CD4-positive, CD25-positive, alpha-beta regulatory T cell (primary cell): ENCODE measurements around the gene PRLR. TPM values are rescaled to one million over a fixed set of nuclear protein-coding genes. Genes with fewer than 3 reads are reported as not detected.

Experiments used
- ATAC-seq, 2 donors: fragments of 150-1000 bp; cut with Tn5 transposase; one replicate each; pipeline ENCODE4 v1.10.0; 2021; ENCODE audit warnings: low read depth in 2 of 2, moderate number of reproducible peaks in 2 of 2, moderate library complexity in 1 of 2
- DNase-seq, 3 donors: peaks; one replicate each; pipeline versions ENCODE4 v3.0.0 to v3.0.0-alpha.2; 2012 to 2022; ENCODE audit warnings: mixed read lengths in 1 of 3
- H3K27ac ChIP-seq: one replicate; pipeline ENCODE4 v1.7.0; 2013; ENCODE audit warnings: mild to moderate bottlenecking, low read length; ENCODE audit not compliant: insufficient read depth, poor library complexity, severe bottlenecking
- H3K27me3 ChIP-seq: one replicate; pipeline ENCODE4 v1.7.0; 2013; ENCODE audit warnings: low read length; ENCODE audit not compliant: control insufficient read depth, insufficient read depth
- H3K36me3 ChIP-seq: one replicate; pipeline ENCODE4 v1.7.0; 2013; ENCODE audit warnings: mild to moderate bottlenecking, low read length, moderate library complexity; ENCODE audit not compliant: control insufficient read depth, insufficient read depth
- H3K4me1 ChIP-seq: 2 replicates; pipeline ENCODE4 v1.7.0; 2013; ENCODE audit warnings: mild to moderate bottlenecking, low read length; ENCODE audit not compliant: insufficient read depth, control insufficient read depth, poor library complexity, severe bottlenecking
- H3K4me3 ChIP-seq: one replicate; pipeline ENCODE4 v1.7.0; 2013; ENCODE audit warnings: low read depth, mild to moderate bottlenecking, low read length, moderate library complexity
- H3K9me3 ChIP-seq, 2 experiments: 1 replicate in 1 of 2; 2 replicates in 1 of 2; pipeline ENCODE4 v1.7.0; 2013; ENCODE audit warnings: low read length in 2 of 2, mild to moderate bottlenecking in 1 of 2, moderate library complexity in 1 of 2; ENCODE audit not compliant: control insufficient read depth in 2 of 2
- H3K27ac Mint-ChIP-seq, 3 donors: one replicate each; pipeline ENCODE4 v1.8.0; 2020 to 2022; ENCODE audit warnings: mild to moderate bottlenecking in 3 of 3, mixed read lengths in 3 of 3, moderate library complexity in 2 of 3
- H3K27me3 Mint-ChIP-seq: one replicate; pipeline ENCODE4 v1.8.0; 2022; ENCODE audit warnings: mild to moderate bottlenecking, mixed read lengths
- H3K36me3 Mint-ChIP-seq: one replicate; pipeline ENCODE4 v1.8.0; 2020; ENCODE audit warnings: mixed read lengths
- H3K4me1 Mint-ChIP-seq, 4 donors: one replicate each; pipeline ENCODE4 v1.8.0; 2020 to 2022; ENCODE audit warnings: mixed read lengths in 4 of 4, mild to moderate bottlenecking in 1 of 4
- H3K4me3 Mint-ChIP-seq, 4 donors: one replicate each; pipeline ENCODE4 v1.8.0; 2020 to 2022; ENCODE audit warnings: mild to moderate bottlenecking in 4 of 4, mixed read lengths in 4 of 4, moderate library complexity in 3 of 4
- H3K9me3 Mint-ChIP-seq, 7 donors: one replicate each; pipeline ENCODE4 v1.8.0; 2020 to 2022; ENCODE audit warnings: mixed read lengths in 7 of 7, mild to moderate bottlenecking in 3 of 7, moderate library complexity in 2 of 7
- polyA plus RNA-seq, 4 donors: library from polyadenylated mRNA; unstranded; fragments of 300-500 nt; fragmentation: Illumina TruSeq; gene quantifications; one replicate each; pipeline ENCODE4 v1.2.3, GENCODE V29; 2021
- total RNA-seq: library from RNA; stranded (reverse); gene quantifications from one replicate; pipeline ENCODE4 v1.2.3, GENCODE V29; 2022

PRLR gene
- total and polyA plus RNA-seq, 5 donors from 2014 or later = not detected

DNA sequence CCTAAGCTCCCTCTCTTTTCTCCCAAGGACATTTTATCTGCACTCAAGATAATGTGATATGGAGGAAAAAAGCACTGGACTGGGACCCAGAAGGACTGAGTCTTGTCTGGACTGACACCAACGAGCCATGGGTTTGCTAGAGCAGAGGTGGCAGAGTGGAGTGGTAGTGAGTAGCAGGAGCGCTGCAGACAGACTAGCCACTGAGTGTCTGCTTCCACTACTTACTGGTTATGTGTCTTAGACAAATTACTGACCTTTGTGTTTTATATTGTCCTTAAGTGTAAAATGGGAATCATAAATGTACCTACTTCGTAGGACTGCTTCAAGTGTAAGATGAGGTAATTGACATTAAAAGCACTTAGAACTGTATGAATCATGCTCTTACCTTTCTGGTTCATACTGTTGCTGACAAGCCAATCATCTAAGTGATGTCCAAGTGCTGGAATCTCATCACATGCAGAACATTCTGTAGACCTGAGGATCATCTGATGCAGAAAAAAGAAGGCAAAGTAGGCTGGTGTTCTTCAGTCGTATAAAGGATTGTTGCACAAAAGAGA is 12.5 kb upstream of the PRLR start:
- H3K36me3 Mint-ChIP-seq = no peaks in the 10 kb centered on the region
- ATAC-seq (no peak), DNase-seq (no peak)
- H3K9me3 Mint-ChIP-seq = peaks cover 0 to 6% (median 0%) of the 10 kb centered on the region in 7 donors
- no peak overlapping the region for H3K4me3 Mint-ChIP-seq
- H3K27me3 Mint-ChIP-seq = no peaks in the 10 kb centered on the region
- no peaks in the 10 kb centered on the region for H3K9me3 ChIP-seq
- no peak overlapping the region for H3K27ac ChIP-seq
- no peaks in the 10 kb centered on the region for H3K27me3 ChIP-seq
- no peak overlapping the region for H3K27ac Mint-ChIP-seq
- no peak overlapping the region for H3K4me3 ChIP-seq
- H3K36me3 ChIP-seq = no peaks in the 10 kb centered on the region
- H3K4me1 Mint-ChIP-seq = no peaks in the 10 kb centered on the region
- H3K4me1 ChIP-seq = no peaks in the 10 kb centered on the region

DNA sequence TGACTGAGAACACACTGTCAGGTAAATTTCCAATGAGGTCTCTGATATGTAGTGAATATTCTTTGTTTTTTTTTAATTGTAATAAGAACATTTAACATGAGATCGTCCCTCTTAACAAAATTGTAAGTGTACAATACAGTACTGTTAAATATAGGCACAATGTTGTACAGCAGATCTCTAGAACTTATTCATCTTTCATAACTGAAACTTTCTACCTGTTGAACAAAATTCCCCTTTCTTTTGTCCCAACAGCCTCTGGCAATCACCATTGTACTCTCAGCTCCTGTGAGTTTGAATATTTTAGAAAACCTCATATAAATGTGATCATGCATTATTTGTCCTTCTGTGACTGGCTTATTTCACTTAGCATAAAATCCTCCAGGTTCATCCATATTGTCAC is 10.6 kb upstream of the PRLR start:
- H3K27me3 ChIP-seq = no peaks in the 10 kb centered on the region
- H3K27ac ChIP-seq = no peak overlapping the region
- H3K4me1 Mint-ChIP-seq = no peaks in the 10 kb centered on the region
- no peaks in the 10 kb centered on the region for H3K27me3 Mint-ChIP-seq
- H3K9me3 Mint-ChIP-seq = peaks cover 0 to 6% (median 0%) of the 10 kb centered on the region in 7 donors
- no peak overlapping the region for H3K4me3 Mint-ChIP-seq
- ATAC-seq (no peak), DNase-seq (no peak)
- no peak overlapping the region for H3K4me3 ChIP-seq
- H3K36me3 Mint-ChIP-seq = no peaks in the 10 kb centered on the region
- H3K27ac Mint-ChIP-seq = no peak overlapping the region
- peaks cover 0 to 2% of the 10 kb centered on the region in 2 experiments for H3K9me3 ChIP-seq
- no peaks in the 10 kb centered on the region for H3K4me1 ChIP-seq
- no peaks in the 10 kb centered on the region for H3K36me3 ChIP-seq

DNA sequence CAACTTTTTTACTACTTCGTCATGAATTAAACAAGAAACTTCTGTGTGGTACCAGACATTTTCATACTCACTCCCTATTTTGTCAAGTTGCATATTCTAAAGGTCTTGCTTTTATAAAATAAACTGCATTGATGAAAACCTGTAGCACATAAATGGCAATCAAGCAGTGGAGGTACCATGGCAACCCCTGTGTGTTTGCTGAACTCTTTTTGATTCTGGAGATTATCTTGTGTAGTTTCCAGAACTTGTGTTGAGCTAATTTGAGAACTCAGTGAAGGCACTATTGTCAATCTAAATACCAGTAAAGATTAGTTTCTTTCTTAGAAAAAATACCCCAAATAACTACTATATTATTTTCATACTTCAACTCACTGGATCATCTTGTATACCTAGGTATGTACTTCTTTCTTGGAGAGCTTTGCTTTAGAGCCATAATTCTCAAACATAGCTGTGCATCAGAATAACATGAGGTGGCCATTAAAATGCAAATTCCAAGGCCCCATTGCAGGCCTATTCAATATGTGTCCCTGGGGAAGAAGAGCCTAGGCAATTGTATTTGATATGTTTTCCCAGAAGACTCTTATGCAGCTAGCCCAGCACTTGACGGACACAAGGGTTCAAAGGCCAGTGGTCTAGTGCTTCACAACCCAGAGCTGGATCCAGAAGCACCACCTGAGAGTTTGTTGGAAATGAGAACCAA is 9.8 kb upstream of the PRLR start:
- Mint-ChIP-seq H3K36me3 (no peaks in the 10 kb centered on the region), H3K4me1 (no peaks in the 10 kb centered on the region), H3K27me3 (no peaks in the 10 kb centered on the region), H3K27ac (no peak overlapping the region), H3K9me3 (peaks cover 0 to 4% (median 0%) of the 10 kb centered on the region in 7 donors), H3K4me3 (no peak overlapping the region)
- Histone ChIP-seq H3K9me3 (peaks cover 0 to 2% of the 10 kb centered on the region in 2 experiments), H3K4me3 (no peak overlapping the region), H3K27ac (no peak overlapping the region), H3K27me3 (no peaks in the 10 kb centered on the region), H3K4me1 (no peaks in the 10 kb centered on the region), H3K36me3 (no peaks in the 10 kb centered on the region)
- no peak for DNase-seq
- ATAC-seq = no peak

DNA sequence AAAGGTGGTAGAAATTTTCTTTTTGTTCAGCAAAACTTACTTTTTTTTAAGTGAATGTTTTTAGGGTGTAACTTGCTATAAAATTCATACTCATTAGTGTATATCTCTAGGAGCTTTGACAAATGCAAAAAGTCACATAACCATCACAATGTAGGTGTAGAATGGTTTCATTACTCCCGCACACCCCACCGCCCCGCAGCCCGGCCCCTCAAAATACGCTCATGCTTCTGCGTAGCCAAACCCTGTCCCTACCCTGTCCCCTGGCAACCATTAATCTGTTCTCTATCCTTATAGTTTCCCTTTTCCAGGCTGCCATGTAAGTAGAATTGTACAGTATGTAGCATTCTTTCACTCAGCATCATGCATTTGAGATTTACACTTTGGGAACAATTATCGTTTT is 9.2 kb upstream of the PRLR start:
- no peak overlapping the region for H3K27ac ChIP-seq
- ATAC-seq (no peak), DNase-seq (no peak)
- Mint-ChIP-seq H3K27me3 (no peaks in the 10 kb centered on the region), H3K4me1 (no peaks in the 10 kb centered on the region), H3K36me3 (no peaks in the 10 kb centered on the region), H3K9me3 (peaks cover 0 to 3% (median 0%) of the 10 kb centered on the region in 7 donors), H3K27ac (no peak overlapping the region), H3K4me3 (no peak overlapping the region)
- H3K4me3 ChIP-seq = no peak overlapping the region
- H3K9me3 ChIP-seq = peaks cover 0 to 2% of the 10 kb centered on the region in 2 experiments
- no peaks in the 10 kb centered on the region for H3K27me3 ChIP-seq
- no peaks in the 10 kb centered on the region for H3K36me3 ChIP-seq
- H3K4me1 ChIP-seq = no peaks in the 10 kb centered on the region

DNA sequence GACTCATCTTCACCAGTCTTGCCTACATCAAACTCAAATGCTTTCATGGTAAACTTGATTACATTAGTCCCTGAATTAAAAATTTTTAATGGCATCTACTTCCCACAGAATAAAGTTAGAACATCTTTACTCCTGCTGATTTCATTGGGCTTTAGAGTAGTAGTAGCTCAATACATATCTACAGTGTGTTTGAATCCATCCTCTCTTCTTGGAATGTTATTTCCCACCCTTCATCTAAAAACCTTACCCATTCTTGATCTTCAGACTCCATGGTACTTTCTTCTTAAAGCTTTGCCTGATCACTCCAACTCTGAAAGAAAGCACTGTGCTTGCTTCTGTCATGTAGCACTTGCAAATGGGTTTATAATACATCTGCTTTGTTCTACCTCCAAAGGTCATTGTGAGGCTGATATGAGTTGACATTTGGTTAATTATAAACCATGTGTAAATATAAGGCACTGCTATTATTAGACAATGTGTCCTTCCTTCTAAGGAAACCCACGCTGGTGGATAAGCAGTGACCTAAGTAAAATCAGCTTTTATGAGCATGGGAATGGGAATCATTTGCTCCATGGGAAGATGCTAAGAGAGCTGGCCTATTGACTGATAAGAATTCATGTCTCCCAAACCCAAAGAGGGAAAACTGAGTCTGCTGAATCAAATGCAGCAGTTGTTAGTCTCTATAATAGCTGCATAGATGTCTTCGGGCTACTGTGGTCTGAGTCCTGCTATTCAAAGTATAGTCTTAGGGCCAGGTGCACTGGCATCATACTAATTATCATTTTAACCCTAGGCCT is 7.5 kb upstream of the PRLR start:
- H3K36me3 Mint-ChIP-seq = no peaks in the 10 kb centered on the region
- H3K9me3 Mint-ChIP-seq = peaks cover 0 to 3% (median 0%) of the 10 kb centered on the region in 7 donors
- Histone ChIP-seq H3K4me3 (no peak overlapping the region), H3K4me1 (no peaks in the 10 kb centered on the region), H3K36me3 (no peaks in the 10 kb centered on the region), H3K27me3 (no peaks in the 10 kb centered on the region), H3K9me3 (peaks cover 0 to 2% of the 10 kb centered on the region in 2 experiments), H3K27ac (no peak overlapping the region)
- H3K4me3 Mint-ChIP-seq = no peak overlapping the region
- DNase-seq = no peak
- H3K4me1 Mint-ChIP-seq = no peaks in the 10 kb centered on the region
- H3K27ac Mint-ChIP-seq = no peak overlapping the region
- ATAC-seq = no peak
- H3K27me3 Mint-ChIP-seq = no peaks in the 10 kb centered on the region

DNA sequence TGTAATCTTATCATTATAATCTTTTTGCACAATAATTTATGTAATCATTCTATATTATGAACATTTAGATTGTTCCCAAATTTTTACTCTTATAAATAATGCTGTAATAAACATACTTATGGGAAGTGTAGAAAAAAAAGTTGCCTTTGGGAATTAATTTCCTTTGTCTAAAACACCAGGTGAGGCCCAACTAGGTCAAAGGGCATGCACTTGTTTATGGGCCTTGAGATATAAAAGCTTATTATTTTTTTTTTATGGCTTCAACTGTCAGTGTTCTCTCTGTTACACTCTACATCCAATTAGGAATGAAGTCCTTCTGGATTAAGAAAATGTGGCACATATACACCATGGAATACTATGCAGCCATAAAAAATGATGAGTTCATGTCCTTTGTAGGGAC is 6.5 kb upstream of the PRLR start:
- peaks cover 1% of the 10 kb centered on the region for H3K27me3 ChIP-seq
- H3K4me1 ChIP-seq = no peaks in the 10 kb centered on the region
- Mint-ChIP-seq H3K9me3 (peaks cover 0 to 3% (median 0%) of the 10 kb centered on the region in 7 donors), H3K27me3 (peaks cover 9% of the 10 kb centered on the region), H3K36me3 (no peaks in the 10 kb centered on the region), H3K4me3 (no peak overlapping the region), H3K4me1 (no peaks in the 10 kb centered on the region), H3K27ac (no peak overlapping the region)
- DNase-seq (no peak), ATAC-seq (no peak)
- H3K4me3 ChIP-seq = no peak overlapping the region
- no peaks in the 10 kb centered on the region for H3K36me3 ChIP-seq
- peaks cover 0 to 2% of the 10 kb centered on the region in 2 experiments for H3K9me3 ChIP-seq
- no peak overlapping the region for H3K27ac ChIP-seq

DNA sequence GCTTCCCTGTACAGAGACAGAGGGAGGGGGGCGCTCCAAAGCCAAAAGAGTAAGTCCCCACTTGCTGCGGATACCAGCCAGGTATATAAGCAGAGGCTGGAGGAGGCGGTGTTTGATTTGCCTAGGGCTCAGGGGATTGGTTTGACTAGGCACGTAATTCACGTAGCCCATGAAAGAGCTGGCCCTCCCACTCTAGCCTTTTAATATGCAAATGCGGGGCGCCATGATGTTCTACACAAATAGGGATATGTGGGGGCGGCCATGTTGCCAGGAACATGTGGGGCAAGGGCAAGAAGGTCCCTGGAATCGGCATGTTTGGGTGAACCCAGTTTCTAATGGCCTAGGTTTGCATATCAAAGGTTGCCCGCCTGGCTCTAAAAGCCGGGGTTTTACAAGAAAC is 3.3 kb upstream of the PRLR start:
- H3K4me1 Mint-ChIP-seq = peaks cover 0 to 9% (median 5%) of the 10 kb centered on the region in 4 donors
- ATAC-seq (no peak), DNase-seq (no peak)
- H3K36me3 Mint-ChIP-seq = no peaks in the 10 kb centered on the region
- H3K27ac ChIP-seq = no peak overlapping the region
- H3K4me1 ChIP-seq = no peaks in the 10 kb centered on the region
- H3K36me3 ChIP-seq = no peaks in the 10 kb centered on the region
- peaks cover 0 to 3% (median 0%) of the 10 kb centered on the region in 7 donors for H3K9me3 Mint-ChIP-seq
- no peak overlapping the region for H3K4me3 Mint-ChIP-seq
- no peak overlapping the region for H3K27ac Mint-ChIP-seq
- peaks cover 0 to 2% of the 10 kb centered on the region in 2 experiments for H3K9me3 ChIP-seq
- H3K27me3 ChIP-seq = peaks cover 3% of the 10 kb centered on the region
- peaks cover 33% of the 10 kb centered on the region for H3K27me3 Mint-ChIP-seq
- no peak overlapping the region for H3K4me3 ChIP-seq
